Cardiac fibroblast (primary cell): Measurements from ENCODE around the gene DRGX.

Experiments used
- DNase-seq, 2 donors: peaks; one replicate each; pipeline versions ENCODE4 v3.0.0 to v3.0.0-alpha.2; 2010; ENCODE audit warnings: low read depth in 2 of 2
- H3K4me3 ChIP-seq, 2 donors: replicated peaks in 1 of 2; 1 replicate in 1 of 2; 2 replicates in 1 of 2; pipeline ENCODE4 v1.5.1; 2011; ENCODE audit warnings: low read depth in 2 of 2, low read length in 2 of 2, mild to moderate bottlenecking in 2 of 2, moderate library complexity in 1 of 2
- TF ChIP-seq, protein P1 (sequence below): IDR thresholded peaks from one replicate; pipeline ENCODE4 v1.5.1; 2011; ENCODE audit warnings: low read depth, mild to moderate bottlenecking, low read length, inconsistent platforms

DRGX gene

DNA sequence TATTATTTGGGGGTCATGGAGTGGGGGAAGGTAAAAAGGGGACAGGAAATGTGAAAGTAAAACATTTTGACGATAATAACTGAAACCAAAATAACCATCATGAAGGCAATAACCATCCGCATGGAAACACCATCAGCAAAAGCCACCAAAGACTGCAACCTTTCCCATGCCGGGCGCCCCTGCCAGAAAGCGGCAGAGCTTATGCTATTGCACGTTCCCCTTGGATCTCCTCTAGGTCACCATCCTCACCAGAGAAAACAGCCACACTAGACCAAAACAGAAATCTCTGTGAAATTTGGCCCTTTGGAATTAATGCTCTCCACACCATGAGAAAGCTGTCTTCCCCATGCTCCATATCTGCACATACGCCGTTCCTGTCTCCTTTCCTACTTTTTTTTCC lies 31.1 kb downstream of the DRGX start:
- TF ChIP-seq, protein P1, sequence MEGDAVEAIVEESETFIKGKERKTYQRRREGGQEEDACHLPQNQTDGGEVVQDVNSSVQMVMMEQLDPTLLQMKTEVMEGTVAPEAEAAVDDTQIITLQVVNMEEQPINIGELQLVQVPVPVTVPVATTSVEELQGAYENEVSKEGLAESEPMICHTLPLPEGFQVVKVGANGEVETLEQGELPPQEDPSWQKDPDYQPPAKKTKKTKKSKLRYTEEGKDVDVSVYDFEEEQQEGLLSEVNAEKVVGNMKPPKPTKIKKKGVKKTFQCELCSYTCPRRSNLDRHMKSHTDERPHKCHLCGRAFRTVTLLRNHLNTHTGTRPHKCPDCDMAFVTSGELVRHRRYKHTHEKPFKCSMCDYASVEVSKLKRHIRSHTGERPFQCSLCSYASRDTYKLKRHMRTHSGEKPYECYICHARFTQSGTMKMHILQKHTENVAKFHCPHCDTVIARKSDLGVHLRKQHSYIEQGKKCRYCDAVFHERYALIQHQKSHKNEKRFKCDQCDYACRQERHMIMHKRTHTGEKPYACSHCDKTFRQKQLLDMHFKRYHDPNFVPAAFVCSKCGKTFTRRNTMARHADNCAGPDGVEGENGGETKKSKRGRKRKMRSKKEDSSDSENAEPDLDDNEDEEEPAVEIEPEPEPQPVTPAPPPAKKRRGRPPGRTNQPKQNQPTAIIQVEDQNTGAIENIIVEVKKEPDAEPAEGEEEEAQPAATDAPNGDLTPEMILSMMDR, result no peak
- DNase-seq, result no peak
- no peak overlapping the region for H3K4me3 ChIP-seq

DNA sequence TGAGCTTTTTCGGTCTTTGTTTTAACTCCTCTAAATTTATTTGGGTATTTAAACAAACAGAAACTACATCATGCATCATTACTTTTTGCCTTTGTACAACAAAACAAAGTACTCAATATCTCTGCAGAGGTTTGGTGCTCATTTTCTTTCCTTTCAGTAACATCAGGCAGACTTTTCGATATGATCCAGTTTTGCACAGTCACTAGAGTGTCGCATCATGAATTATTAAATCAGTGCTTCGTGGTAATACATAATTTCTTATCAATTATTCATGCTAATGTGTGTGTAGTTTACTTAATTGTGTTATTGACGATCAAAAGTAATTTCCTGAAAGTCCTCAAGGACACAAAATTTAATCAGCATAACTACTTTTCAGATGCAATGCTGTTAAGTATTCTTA lies 31.8 kb downstream of the DRGX start:
- no peak for DNase-seq
- TF ChIP-seq, protein P1, result no peak
- no peak overlapping the region for H3K4me3 ChIP-seq

DNA sequence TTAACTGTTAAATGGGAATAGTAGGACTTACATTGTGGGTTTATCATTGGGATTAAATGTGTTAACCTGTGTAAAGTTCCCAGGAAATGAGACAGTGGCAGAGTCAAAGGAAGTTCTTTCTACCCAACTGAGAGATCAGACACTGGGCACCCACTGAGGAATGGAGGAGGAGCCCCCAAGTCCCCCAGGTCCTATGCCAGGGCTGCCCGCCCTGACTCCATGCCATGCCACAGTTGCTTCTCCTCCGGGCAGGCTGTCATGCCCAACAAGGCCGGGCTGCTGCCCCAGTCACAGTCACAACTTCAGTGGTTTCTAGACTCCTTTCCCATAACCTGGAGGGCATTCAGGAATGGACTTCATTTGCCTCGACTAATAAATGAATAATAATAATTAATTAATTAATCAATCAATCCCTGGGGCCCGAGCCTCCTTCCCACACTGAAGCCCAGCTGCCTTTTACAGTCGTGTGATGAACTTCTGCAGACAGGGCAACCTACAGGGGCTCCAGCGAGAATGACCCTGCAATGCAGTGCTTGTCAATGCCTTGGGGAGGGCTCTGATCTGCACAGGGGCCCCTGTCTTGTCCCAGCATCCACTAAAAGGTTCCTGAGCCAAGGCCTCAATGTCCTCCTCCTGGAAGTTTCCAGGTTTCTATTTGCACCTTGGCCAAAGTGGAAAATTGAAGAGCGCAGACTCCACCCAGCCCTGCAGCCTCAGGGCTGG lies 32.4 kb downstream of the DRGX start:
- DNase-seq, result no peak
- TF ChIP-seq, protein P1, result no peak
- H3K4me3 ChIP-seq, result no peak overlapping the region

DNA sequence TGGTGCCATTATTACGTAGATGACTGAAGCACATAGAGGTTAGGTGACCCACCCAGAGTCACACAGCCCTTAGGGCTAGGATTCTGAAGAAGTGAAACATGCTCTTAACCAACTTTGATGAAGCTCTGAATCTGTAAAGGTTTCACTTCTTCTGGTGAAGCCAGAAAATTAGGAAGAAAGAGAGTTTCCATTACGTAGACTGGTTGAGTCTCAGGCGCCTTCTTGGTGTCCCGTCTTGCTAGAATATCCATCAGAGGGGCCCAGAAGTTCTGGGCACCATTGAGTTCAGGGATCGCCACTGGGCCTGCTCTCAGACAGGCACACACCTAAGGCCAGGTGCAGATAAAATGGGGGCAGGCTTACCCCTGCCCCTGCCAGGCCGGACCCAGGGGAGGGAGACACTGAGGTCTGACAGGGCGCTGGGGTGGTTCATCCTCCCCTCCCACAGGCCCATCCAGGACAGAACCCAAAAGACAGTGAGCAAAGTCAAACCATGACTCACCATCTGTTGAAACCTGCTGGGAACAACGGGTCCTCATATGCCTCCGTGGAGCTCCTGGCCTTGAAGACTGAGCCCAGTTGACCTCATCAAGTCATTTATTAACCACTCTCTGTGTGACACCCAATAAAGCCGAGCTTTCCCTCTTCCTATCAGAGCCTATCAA lies 33.2 kb downstream of the DRGX start:
- no peak overlapping the region for H3K4me3 ChIP-seq
- DNase-seq, result no peak
- TF ChIP-seq, protein P1, result no peak

DNA sequence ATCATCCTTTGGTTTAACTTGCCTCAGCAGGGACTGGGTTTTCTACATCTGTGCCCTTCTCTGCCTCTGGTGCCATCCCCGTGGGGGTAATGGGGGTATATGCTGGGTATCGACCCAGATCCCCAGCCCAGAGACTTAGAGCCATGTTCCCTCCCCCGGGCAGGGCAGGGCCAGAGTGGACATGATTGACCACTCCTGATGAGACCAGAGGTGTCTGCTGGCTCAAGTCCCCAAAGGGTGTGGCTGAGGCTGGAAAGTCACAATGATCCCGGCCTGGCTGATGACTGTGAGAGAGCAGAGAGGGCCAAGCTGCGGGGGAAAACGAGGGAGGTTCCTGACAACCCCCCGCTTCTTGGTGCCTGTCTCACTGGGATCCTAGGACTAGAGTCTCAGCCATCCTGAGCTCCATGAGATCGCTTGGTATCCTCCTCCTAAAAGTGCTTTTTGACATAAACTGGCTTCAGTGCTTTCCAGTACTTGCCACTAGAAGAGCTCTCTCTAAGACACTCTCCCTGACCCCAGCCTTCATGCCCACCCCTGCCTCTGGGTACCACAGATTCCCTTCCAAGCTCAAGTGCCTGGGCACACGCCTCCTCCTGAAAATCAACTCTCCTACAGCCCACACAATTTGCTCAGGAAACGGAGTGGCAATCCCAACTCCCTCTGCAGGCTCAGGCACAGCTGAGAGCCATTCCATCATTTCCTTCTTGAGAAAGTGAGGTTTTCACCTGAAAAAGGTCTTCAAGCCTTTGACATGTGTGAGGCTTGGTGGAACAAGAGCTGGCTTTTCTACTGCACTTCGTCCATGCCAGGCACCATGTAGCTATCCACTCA lies 33.9 kb downstream of the DRGX start:
- TF ChIP-seq, protein P1, result no peak
- DNase-seq, result no peak

DNA sequence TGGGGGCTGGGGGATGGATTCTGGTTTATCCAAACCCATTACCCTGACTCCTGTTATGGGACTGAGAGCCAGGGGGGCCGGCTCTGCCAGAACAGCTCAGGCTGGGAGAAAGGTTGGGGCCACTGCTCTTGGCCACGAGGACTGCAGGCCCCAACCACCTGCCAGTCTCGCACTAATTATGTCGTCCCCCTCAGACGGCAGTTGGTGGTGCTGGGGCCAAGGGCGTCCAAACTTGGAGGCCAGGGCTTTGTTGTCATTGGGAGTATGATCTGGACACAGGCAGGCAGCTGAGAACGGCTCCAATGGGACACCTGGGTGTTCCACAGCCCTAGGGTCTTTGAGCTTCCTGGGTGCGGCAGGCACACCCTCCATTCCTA lies 34.7 kb downstream of the DRGX start:
- TF ChIP-seq, protein P1, result no peak
- no peak overlapping the region for H3K4me3 ChIP-seq
- DNase-seq, result no peak

More for the DNA sequence above, 33.9 kb downstream of the DRGX start:
- no peak overlapping the region for H3K4me3 ChIP-seq
